Testis (tissue), 2 donors: ENCODE data around the gene UPK3BL1.
"Not testable (repeated sequence)": the region's sequence is repeated elsewhere in the genome, so short reads cannot be mapped to it uniquely, and the experiment has no call there.

Source experiments
- CTCF ChIP-seq, 3 experiments: fragments of 450-650 bp in 2 of 3; fragments of 200-600 bp in 1 of 3; sonication (generic) in 1 of 3; IDR thresholded peaks; one replicate each; pipeline ENCODE4 v1.5.1; 2016 to 2019; ENCODE audit warnings: antibody characterized with exemption in 3 of 3, mild to moderate bottlenecking in 2 of 3, moderate library complexity in 1 of 3
- POLR2A ChIP-seq: fragments of 450-650 bp; IDR thresholded peaks from one replicate; pipeline ENCODE4 v1.6.1; 2017; ENCODE audit warnings: antibody characterized with exemption, mild to moderate bottlenecking, moderate library complexity

- TF ChIP-seq CTCF (IDR thresholded peaks at IDR 0.05); POLR2A: not testable (repeated sequence)
Observed at GRCh38 chr7:102680780-102681179, 38.2 kb upstream of the UPK3BL1 start.
